HEK293 (cell line): ENCODE results near the gene C1orf141.

Experiments used
- CTCF ChIA-PET: fragments of 350-600 bp; formaldehyde crosslinking; extraction: SDS; loops from one replicate; lab custom pipeline; 2021; ENCODE audit warnings: antibody characterized with exemption; lab: Yijun Ruan, JAX
- POLR2A ChIA-PET: fragments of 300-600 bp; formaldehyde crosslinking; extraction: SDS; loops from one replicate; lab custom pipeline; 2020; ENCODE audit warnings: antibody characterized with exemption, inconsistent platforms; lab: Yijun Ruan, JAX
- H3K27ac ChIP-seq: fragments of 200-500 bp; sonication (Bioruptor generic); 2 replicates; pipeline ENCODE4 v1.5.1; 2014; ENCODE audit warnings: low read depth, low read length, control low read depth, inconsistent platforms; ENCODE audit errors: extremely low read depth
- H3K36me3 ChIP-seq, 2 experiments: fragments of 200-500 bp in 1 of 2; sonication (Bioruptor generic) in 1 of 2; 1 replicate in 1 of 2; 2 replicates in 1 of 2; pipeline ENCODE4 v1.5.1; 2014 to 2017; ENCODE audit warnings: inconsistent platforms in 2 of 2, low read length in 2 of 2; ENCODE audit not compliant: control insufficient read depth in 2 of 2, insufficient read depth in 1 of 2
- H3K4me1 ChIP-seq: fragments of 200-500 bp; sonication (Bioruptor generic); 2 replicates; pipeline ENCODE4 v1.5.1; 2014; ENCODE audit warnings: mild to moderate bottlenecking, low read length, inconsistent platforms; ENCODE audit not compliant: control insufficient read depth, insufficient read depth
- H3K4me3 ChIP-seq: 2 replicates; pipeline ENCODE4 v1.5.1; 2011; ENCODE audit warnings: low read depth, mild to moderate bottlenecking, control low read depth, low read length, moderate library complexity
- H3K9me3 ChIP-seq: fragments of 200-500 bp; sonication (Bioruptor generic); 2 replicates; pipeline ENCODE4 v1.5.1; 2014; ENCODE audit warnings: low read depth, low read length, inconsistent platforms; ENCODE audit not compliant: control insufficient read depth, insufficient read depth
- BCL11A ChIP-seq: fragments of 450-650 bp; formaldehyde crosslinking; IDR thresholded peaks from 2 replicates; pipeline ENCODE4 v1.5.1; 2016; ENCODE audit warnings: low read depth, missing biosample characterization, missing genetic modification characterization
- GLI4 ChIP-seq: fragments of 450-650 bp; formaldehyde crosslinking; IDR thresholded peaks from 2 replicates; pipeline ENCODE4 v1.5.1; 2016; ENCODE audit warnings: missing biosample characterization, missing genetic modification characterization
- HOXA7 ChIP-seq: sonication (generic); formaldehyde crosslinking; IDR thresholded peaks from 2 replicates; pipeline ENCODE4 v1.8.1; 2022; ENCODE audit warnings: missing genetic modification reagents, borderline replicate concordance
- KLF8 ChIP-seq: fragments of 450-650 bp; formaldehyde crosslinking; IDR thresholded peaks from 2 replicates; pipeline ENCODE4 v1.5.1; 2016; ENCODE audit warnings: missing biosample characterization, missing genetic modification characterization
- MEIS1 ChIP-seq: sonication (generic); formaldehyde crosslinking; IDR thresholded peaks from 2 replicates; pipeline ENCODE4 v1.8.1; 2022; ENCODE audit warnings: missing genetic modification reagents, mild to moderate bottlenecking, borderline replicate concordance
- MZF1 ChIP-seq: fragments of 450-650 bp; formaldehyde crosslinking; IDR thresholded peaks from 2 replicates; pipeline ENCODE4 v1.5.1; 2017; ENCODE audit warnings: missing biosample characterization, missing genetic modification characterization, borderline replicate concordance
- SETDB1 ChIP-seq: IDR thresholded peaks from one replicate; pipeline ENCODE4 v1.6.1; 2017; ENCODE audit warnings: mild to moderate bottlenecking, low read length, moderate library complexity, mixed read lengths; ENCODE audit not compliant: insufficient read length
- TCF7L2 ChIP-seq: IDR thresholded peaks from 2 replicates; pipeline ENCODE4 v1.6.1; 2011; ENCODE audit warnings: low read depth, mild to moderate bottlenecking, inconsistent platforms, low read length, moderate library complexity, borderline replicate concordance
- ZBTB48 ChIP-seq: fragments of 450-650 bp; formaldehyde crosslinking; IDR thresholded peaks from 2 replicates; pipeline ENCODE4 v1.5.1; 2016; ENCODE audit warnings: missing biosample characterization, missing genetic modification characterization
- ZFP37 ChIP-seq: fragments of 450-650 bp; formaldehyde crosslinking; IDR thresholded peaks from 2 replicates; pipeline ENCODE4 v1.5.1; 2016; ENCODE audit warnings: missing biosample characterization, missing genetic modification characterization
- ZNF10 ChIP-seq: fragments of 450-650 bp; formaldehyde crosslinking; IDR thresholded peaks from 2 replicates; pipeline ENCODE4 v1.5.1; 2017; ENCODE audit warnings: missing biosample characterization, missing genetic modification characterization
- ZNF132 ChIP-seq: fragments of 450-650 bp; formaldehyde crosslinking; IDR thresholded peaks from 2 replicates; pipeline ENCODE4 v1.5.1; 2017; ENCODE audit warnings: missing biosample characterization, missing genetic modification characterization, borderline replicate concordance
- ZNF140 ChIP-seq: fragments of 450-650 bp; formaldehyde crosslinking; IDR thresholded peaks from 2 replicates; pipeline ENCODE4 v1.5.1; 2016; ENCODE audit warnings: missing biosample characterization, missing genetic modification characterization
- ZNF248 ChIP-seq: fragments of 450-650 bp; formaldehyde crosslinking; IDR thresholded peaks from 2 replicates; pipeline ENCODE4 v1.5.1; 2017; ENCODE audit warnings: missing biosample characterization, missing genetic modification characterization
- ZNF292 ChIP-seq: fragments of 450-650 bp; formaldehyde crosslinking; IDR thresholded peaks from 2 replicates; pipeline ENCODE4 v1.5.1; 2016; ENCODE audit warnings: low read depth, missing biosample characterization, missing genetic modification characterization, borderline replicate concordance
- ZNF544 ChIP-seq: fragments of 450-650 bp; formaldehyde crosslinking; IDR thresholded peaks from 2 replicates; pipeline ENCODE4 v1.5.0; 2017; ENCODE audit warnings: missing biosample characterization, missing genetic modification characterization
- ZNF571 ChIP-seq: fragments of 450-650 bp; formaldehyde crosslinking; IDR thresholded peaks from 2 replicates; pipeline ENCODE4 v1.5.0; 2017; ENCODE audit warnings: missing biosample characterization, missing genetic modification characterization
- ZNF621 ChIP-seq: fragments of 450-650 bp; formaldehyde crosslinking; IDR thresholded peaks from 2 replicates; pipeline ENCODE4 v1.5.1; 2017; ENCODE audit warnings: missing biosample characterization, missing genetic modification characterization
- ZNF624 ChIP-seq: fragments of 450-650 bp; formaldehyde crosslinking; IDR thresholded peaks from 2 replicates; pipeline ENCODE4 v1.5.1; 2017; ENCODE audit warnings: missing biosample characterization, missing genetic modification characterization
- ZNF629 ChIP-seq: fragments of 450-650 bp; formaldehyde crosslinking; IDR thresholded peaks from 2 replicates; pipeline ENCODE4 v1.5.1; 2017; ENCODE audit warnings: missing biosample characterization, missing genetic modification characterization
- ZNF654 ChIP-seq: fragments of 450-650 bp; formaldehyde crosslinking; IDR thresholded peaks from 2 replicates; pipeline ENCODE4 v1.5.1; 2016; ENCODE audit warnings: low read depth, missing biosample characterization, missing genetic modification characterization
- ZNF670 ChIP-seq: fragments of 450-650 bp; formaldehyde crosslinking; IDR thresholded peaks from 2 replicates; pipeline ENCODE4 v1.5.1; 2016; ENCODE audit warnings: missing biosample characterization, missing genetic modification characterization, low read depth
- ZNF791 ChIP-seq: fragments of 450-650 bp; formaldehyde crosslinking; IDR thresholded peaks from 2 replicates; pipeline ENCODE4 v1.5.1; 2016; ENCODE audit warnings: missing biosample characterization, missing genetic modification characterization
- TF ChIP-seq, protein P1 (sequence below): fragments of 450-650 bp; formaldehyde crosslinking; IDR thresholded peaks from 2 replicates; pipeline ENCODE4 v1.5.1; 2016; ENCODE audit warnings: missing biosample characterization, missing genetic modification characterization
- TF ChIP-seq, protein P2 (sequence below): fragments of 450-650 bp; formaldehyde crosslinking; IDR thresholded peaks from 2 replicates; pipeline ENCODE4; 2016; ENCODE audit warnings: missing biosample characterization, missing genetic modification characterization
- TF ChIP-seq, protein P3 (sequence below): fragments of 450-650 bp; IDR thresholded peaks from 2 replicates; pipeline ENCODE4 v1.5.1; 2018; ENCODE audit warnings: missing biosample characterization, missing genetic modification characterization
- TF ChIP-seq, protein P4 (sequence below): sonication (generic); formaldehyde crosslinking; IDR thresholded peaks from 2 replicates; pipeline ENCODE4 v1.8.1; 2022; ENCODE audit warnings: mild to moderate bottlenecking, moderate library complexity, missing genetic modification reagents
- TF ChIP-seq, protein P5 (sequence below): fragments of 450-650 bp; formaldehyde crosslinking; IDR thresholded peaks from 2 replicates; pipeline ENCODE4 v1.5.1; 2016; ENCODE audit warnings: missing biosample characterization, missing genetic modification characterization
- TF ChIP-seq, protein P6 (sequence below): fragments of 450-650 bp; formaldehyde crosslinking; IDR thresholded peaks from 2 replicates; pipeline ENCODE4 v1.5.1; 2017; ENCODE audit warnings: missing biosample characterization, missing genetic modification characterization

C1orf141 gene

DNA sequence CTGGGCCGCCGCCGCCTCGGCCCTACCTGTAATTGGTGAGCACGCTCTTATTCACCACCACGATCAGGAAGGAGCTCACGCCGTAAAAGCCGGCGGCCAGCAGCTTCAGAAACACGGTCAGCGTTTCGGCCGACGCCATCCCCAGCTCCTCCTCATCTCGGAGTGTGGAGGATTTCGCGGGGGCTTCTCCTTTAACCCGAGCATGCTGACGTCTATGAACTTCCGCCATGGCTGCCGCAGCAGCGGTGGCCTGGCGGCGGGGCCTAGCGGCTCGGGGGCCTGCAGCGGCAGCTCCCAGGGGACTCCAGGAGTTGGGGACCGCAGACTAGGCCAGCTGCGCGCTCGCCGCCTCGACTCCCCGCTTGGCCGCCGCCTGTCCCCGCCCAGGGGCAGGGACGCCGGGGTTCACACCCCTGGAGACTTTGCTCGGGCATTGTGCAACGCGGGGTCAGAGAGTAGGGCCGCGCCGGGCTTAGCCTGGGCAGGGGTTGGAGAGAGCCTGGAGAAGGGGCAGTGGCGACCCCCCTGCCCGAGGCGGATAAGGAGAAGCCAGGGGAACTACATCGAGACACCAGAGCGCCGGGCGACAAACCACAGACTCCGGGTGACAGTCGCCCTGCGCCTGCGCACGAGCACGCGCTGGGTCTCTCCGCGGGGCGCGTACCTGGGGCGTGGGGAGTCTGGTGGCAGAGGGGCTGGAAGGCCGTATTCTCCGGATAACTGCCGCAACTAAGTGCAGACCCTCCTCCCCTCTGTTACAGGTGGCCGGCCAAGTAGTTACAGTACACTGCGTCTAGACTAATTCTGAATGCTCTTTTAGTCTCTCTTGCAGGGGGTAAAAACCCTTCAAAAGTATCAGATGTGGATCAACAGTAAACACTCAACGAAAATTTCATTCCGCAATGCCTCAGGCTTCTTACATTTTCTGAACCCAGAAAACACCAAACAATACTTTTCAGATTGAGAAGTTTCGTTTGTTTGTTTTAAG lies 80.7 kb downstream of the C1orf141 start, which contains the start of gene SLC35D1 (continued):
- TF ChIP-seq TCF7L2 (no peak), GLI4 (tag by site-specific recombination) (no peak), MZF1 (tag by site-specific recombination) (no peak; the same call in 1 of the 2 replicates), ZNF629 (tag by site-specific recombination) (no peak; the same call in 1 of the 2 replicates), ZNF571 (tag by site-specific recombination) (no peak), ZNF248 (no peak), ZNF654 (tag by site-specific recombination) (no peak), MEIS1 (no peak), ZNF544 (tag by site-specific recombination) (no peak), ZNF624 (tag by site-specific recombination) (no peak), SETDB1 (no peak), BCL11A (no peak), ZNF10 (tag by site-specific recombination) (no peak; the same call in 1 of the 2 replicates), ZNF140 (tag by site-specific recombination) (no peak), ZNF670 (tag by site-specific recombination) (no peak), ZNF791 (no peak)
- TF ChIP-seq, protein P1, sequence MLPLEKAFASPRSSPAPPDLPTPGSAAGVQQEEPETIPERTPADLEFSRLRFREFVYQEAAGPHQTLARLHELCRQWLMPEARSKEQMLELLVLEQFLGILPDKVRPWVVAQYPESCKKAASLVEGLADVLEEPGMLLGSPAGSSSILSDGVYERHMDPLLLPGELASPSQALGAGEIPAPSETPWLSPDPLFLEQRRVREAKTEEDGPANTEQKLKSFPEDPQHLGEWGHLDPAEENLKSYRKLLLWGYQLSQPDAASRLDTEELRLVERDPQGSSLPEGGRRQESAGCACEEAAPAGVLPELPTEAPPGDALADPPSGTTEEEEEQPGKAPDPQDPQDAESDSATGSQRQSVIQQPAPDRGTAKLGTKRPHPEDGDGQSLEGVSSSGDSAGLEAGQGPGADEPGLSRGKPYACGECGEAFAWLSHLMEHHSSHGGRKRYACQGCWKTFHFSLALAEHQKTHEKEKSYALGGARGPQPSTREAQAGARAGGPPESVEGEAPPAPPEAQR (tag by site-specific recombination): no peak
- TF ChIP-seq, protein P2, sequence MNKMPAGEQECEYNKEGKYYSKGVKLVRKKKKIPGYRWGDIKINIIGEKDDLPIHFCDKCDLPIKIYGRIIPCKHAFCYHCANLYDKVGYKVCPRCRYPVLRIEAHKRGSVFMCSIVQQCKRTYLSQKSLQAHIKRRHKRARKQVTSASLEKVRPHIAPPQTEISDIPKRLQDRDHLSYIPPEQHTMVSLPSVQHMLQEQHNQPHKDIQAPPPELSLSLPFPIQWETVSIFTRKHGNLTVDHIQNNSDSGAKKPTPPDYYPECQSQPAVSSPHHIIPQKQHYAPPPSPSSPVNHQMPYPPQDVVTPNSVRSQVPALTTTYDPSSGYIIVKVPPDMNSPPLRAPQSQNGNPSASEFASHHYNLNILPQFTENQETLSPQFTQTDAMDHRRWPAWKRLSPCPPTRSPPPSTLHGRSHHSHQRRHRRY: no peak
- TF ChIP-seq, protein P3, sequence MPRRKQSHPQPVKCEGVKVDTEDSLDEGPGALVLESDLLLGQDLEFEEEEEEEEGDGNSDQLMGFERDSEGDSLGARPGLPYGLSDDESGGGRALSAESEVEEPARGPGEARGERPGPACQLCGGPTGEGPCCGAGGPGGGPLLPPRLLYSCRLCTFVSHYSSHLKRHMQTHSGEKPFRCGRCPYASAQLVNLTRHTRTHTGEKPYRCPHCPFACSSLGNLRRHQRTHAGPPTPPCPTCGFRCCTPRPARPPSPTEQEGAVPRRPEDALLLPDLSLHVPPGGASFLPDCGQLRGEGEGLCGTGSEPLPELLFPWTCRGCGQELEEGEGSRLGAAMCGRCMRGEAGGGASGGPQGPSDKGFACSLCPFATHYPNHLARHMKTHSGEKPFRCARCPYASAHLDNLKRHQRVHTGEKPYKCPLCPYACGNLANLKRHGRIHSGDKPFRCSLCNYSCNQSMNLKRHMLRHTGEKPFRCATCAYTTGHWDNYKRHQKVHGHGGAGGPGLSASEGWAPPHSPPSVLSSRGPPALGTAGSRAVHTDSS (tag by site-specific recombination): 0 out of 2 replicates have a peak, but pooled peaks have one; percentile 13

DNA sequence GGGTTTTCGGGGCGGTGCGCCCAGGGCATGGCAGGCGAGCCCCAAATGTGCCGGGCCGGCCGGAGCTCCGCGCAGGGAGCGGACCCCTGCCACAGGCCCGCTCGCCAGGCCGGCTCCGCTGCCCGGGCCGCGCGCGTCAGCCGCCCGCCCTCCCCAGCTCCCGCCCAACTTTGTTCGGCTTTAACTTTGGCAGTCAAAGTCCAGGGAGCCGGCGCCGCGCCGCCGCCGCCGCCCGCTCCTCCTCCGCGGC lies 81.3 kb downstream of the C1orf141 start:
- POLR2A ChIA-PET: interaction anchor here (0.6 to 1.8 kb wide), 8 partner anchors 34 to 1633 kb away, joined by 3 to 10 read pairs (median 4); partner anchors contain the start of genes DNAI4 and MIER1
- Histone ChIP-seq H3K4me3 (peak overlapping the region; percentile 84), H3K9me3 (no peaks in the 10 kb centered on the region), H3K36me3 (peaks cover 11 to 30% of the 10 kb centered on the region in 2 experiments), H3K27ac (peak overlapping the region; percentile 92), H3K4me1 (no peaks in the 10 kb centered on the region)
- TF ChIP-seq ZNF621 (tag by site-specific recombination) (no peak), ZNF292 (tag by site-specific recombination) (no peak), ZNF571 (tag by site-specific recombination) (no peak), ZNF132 (tag by site-specific recombination) (no peak), BCL11A (no peak), ZBTB48 (no peak), KLF8 (tag by site-specific recombination) (no peak), ZFP37 (no peak), HOXA7 (CRISPR knock-in tag) (0 out of 2 replicates have a peak, but pooled peaks have one; percentile 39)
- TF ChIP-seq, protein P4, sequence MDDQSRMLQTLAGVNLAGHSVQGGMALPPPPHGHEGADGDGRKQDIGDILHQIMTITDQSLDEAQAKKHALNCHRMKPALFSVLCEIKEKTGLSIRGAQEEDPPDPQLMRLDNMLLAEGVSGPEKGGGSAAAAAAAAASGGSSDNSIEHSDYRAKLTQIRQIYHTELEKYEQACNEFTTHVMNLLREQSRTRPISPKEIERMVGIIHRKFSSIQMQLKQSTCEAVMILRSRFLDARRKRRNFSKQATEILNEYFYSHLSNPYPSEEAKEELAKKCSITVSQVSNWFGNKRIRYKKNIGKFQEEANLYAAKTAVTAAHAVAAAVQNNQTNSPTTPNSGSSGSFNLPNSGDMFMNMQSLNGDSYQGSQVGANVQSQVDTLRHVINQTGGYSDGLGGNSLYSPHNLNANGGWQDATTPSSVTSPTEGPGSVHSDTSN: 0 out of 2 replicates have a peak, but pooled peaks have one; percentile 14
- TF ChIP-seq, protein P5, sequence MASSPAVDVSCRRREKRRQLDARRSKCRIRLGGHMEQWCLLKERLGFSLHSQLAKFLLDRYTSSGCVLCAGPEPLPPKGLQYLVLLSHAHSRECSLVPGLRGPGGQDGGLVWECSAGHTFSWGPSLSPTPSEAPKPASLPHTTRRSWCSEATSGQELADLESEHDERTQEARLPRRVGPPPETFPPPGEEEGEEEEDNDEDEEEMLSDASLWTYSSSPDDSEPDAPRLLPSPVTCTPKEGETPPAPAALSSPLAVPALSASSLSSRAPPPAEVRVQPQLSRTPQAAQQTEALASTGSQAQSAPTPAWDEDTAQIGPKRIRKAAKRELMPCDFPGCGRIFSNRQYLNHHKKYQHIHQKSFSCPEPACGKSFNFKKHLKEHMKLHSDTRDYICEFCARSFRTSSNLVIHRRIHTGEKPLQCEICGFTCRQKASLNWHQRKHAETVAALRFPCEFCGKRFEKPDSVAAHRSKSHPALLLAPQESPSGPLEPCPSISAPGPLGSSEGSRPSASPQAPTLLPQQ (tag by site-specific recombination): no peak
- TF ChIP-seq, protein P6, sequence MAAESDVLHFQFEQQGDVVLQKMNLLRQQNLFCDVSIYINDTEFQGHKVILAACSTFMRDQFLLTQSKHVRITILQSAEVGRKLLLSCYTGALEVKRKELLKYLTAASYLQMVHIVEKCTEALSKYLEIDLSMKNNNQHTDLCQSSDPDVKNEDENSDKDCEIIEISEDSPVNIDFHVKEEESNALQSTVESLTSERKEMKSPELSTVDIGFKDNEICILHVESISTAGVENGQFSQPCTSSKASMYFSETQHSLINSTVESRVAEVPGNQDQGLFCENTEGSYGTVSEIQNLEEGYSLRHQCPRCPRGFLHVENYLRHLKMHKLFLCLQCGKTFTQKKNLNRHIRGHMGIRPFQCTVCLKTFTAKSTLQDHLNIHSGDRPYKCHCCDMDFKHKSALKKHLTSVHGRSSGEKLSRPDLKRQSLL (tag by site-specific recombination): no peak
- CTCF ChIA-PET: interaction anchor here (0.6 to 1.8 kb wide), 4 partner anchors 25 to 296 kb away, joined by 3 to 7 read pairs (median 4); no protein-coding TSS in a partner anchor
